H1 (cell line): ENCODE data around the gene WBP1. TPM values are rescaled to one million over a fixed set of nuclear protein-coding genes. Genes with fewer than 3 reads are reported as not detected.
A peak's percentile ranks its signal among the peaks of the same experiment; 100 is the strongest.

Experiments used
- BRCA1 ChIP-seq: IDR thresholded peaks from 2 replicates; pipeline ENCODE4 v1.6.1; 2012; ENCODE audit warnings: low read depth, low read length, improper control_type of control experiment
- CEBPB ChIP-seq: IDR thresholded peaks from 2 replicates; pipeline ENCODE4 v1.6.1; 2012; ENCODE audit warnings: low read depth, low read length
- CHD2 ChIP-seq: IDR thresholded peaks from 2 replicates; pipeline ENCODE4 v1.6.1; 2012; ENCODE audit warnings: low read length, improper control_type of control experiment
- GABPA ChIP-seq: IDR thresholded peaks from 2 replicates; pipeline ENCODE4 v1.6.1; 2011; ENCODE audit warnings: mild to moderate bottlenecking, low read length, moderate library complexity, borderline replicate concordance; ENCODE audit not compliant: insufficient read depth
- POLR2A ChIP-seq, 2 experiments: IDR thresholded peaks; 1 replicate in 1 of 2; 2 replicates in 1 of 2; pipeline ENCODE4 v1.6.1; 2011; ENCODE audit warnings: low read depth in 2 of 2, low read length in 2 of 2, mild to moderate bottlenecking in 2 of 2; ENCODE audit errors: control extremely low read depth in 1 of 2
- POLR2AphosphoS5 ChIP-seq: IDR thresholded peaks from 2 replicates; pipeline ENCODE4 v1.6.1; 2011; ENCODE audit warnings: low read depth, low read length
- RAD21 ChIP-seq, 2 experiments: IDR thresholded peaks in 1 of 2; conservative IDR thresholded peaks in 1 of 2; 2 replicates each; pipeline ENCODE4 v1.6.1; 2011; ENCODE audit warnings: low read depth in 2 of 2, low read length in 2 of 2, improper control_type of control experiment in 1 of 2, inconsistent platforms in 1 of 2, mild to moderate bottlenecking in 1 of 2, moderate library complexity in 1 of 2
- RBBP5 ChIP-seq: IDR thresholded peaks from 2 replicates; pipeline ENCODE4 v1.7.1; 2012; ENCODE audit warnings: low read depth, mild to moderate bottlenecking, inconsistent platforms, low read length, moderate library complexity, borderline replicate concordance
- SAP30 ChIP-seq: fragments of 300-600 bp; sonication (generic); IDR thresholded peaks from 2 replicates; pipeline ENCODE4 v1.7.1; 2012; ENCODE audit warnings: low read length, moderate library complexity, mild to moderate bottlenecking, inconsistent platforms; ENCODE audit not compliant: insufficient read depth, insufficient replicate concordance
- SP2 ChIP-seq: IDR thresholded peaks from 2 replicates; pipeline ENCODE4 v1.6.1; 2012; ENCODE audit warnings: mild to moderate bottlenecking, low read length, inconsistent platforms
- SRF ChIP-seq: IDR thresholded peaks from 2 replicates; pipeline ENCODE4 v1.6.1; 2011; ENCODE audit warnings: mild to moderate bottlenecking, low read depth, low read length, moderate library complexity
- SUZ12 ChIP-seq: fragments of 200-600 bp; sonication (generic); IDR thresholded peaks from 2 replicates; pipeline ENCODE4 v1.6.1; 2012; ENCODE audit warnings: mild to moderate bottlenecking, inconsistent platforms, low read length, moderate library complexity, mixed read lengths
- YY1 ChIP-seq: IDR thresholded peaks from 2 replicates; pipeline ENCODE4 v1.6.1; 2011; ENCODE audit warnings: low read depth, mild to moderate bottlenecking, low read length
- polyA plus RNA-seq, 7 experiments: library from polyadenylated mRNA; depleted of rRNA in 3 of 7; stranded (reverse) in 5 of 7; unstranded in 2 of 7; fragments of >200 nt in 5 of 7; fragments of 200-250 nt in 2 of 7; gene quantifications; 1 replicate in 5 of 7; 2 replicates in 1 of 7; 4 replicates in 1 of 7; pipeline versions ENCODE4 v1.2.1 to v1.2.3, GENCODE V29; 2011 to 2013; ENCODE audit warnings: missing spikeins in 2 of 7, mixed read lengths in 2 of 7
- total RNA-seq: library from RNA; stranded (reverse); fragmentation: NEBNext Ultra II Directional; extraction: Animal tissue kit (Norgen Biotek cat#: 25700); gene quantifications from 2 replicates; pipeline ENCODE4 v1.2.1, GENCODE V29; 2021
- TF ChIP-seq, protein P1 (sequence below): IDR thresholded peaks from 2 replicates; pipeline ENCODE4 v1.6.1; 2011; ENCODE audit warnings: low read length, improper control_type of control experiment

The WBP1 gene
- total and polyA plus RNA-seq, 2 of the 8 experiments (the other 6 are each of a cell fraction or from before 2014, with no cell fraction given), result 57.2 to 190 TPM

DNA sequence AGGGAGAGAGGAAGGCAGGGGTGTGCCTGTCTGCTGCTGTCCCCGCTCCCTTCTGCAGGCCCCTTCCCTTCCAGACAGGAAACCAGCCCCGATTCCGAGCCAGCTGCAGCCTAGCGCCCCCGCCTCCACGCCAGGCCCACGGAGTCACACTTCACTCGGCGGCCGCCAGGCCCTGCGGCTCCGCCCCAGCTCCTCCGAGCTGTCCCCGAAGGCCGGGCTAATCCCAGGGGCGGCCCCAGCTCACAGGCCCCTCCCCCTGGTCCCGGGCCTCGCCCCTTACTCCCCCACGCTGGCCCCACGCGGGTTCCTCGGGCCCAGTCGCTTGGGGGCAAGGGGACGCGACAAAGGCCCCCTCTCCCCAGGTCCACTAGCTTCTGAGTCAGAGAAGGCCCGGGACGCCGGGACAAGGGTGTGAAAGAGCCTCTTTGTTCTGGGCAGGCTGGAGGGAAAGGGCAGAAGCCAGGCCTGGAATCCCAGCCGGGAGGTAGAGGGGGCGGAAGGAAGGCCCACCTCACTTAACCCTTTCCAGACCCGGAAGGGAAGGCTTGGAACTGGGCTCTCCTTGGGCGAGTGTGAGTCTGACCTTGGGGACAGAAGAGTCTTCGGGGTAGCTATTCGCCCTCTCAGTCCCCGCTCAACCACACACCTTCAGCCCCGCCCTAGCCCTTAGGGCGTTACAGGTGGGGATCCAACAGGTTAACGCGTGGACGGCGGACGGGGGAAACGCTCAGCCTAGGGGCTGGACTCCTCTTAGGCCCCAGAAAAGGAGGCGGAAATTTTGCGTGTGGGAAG lies 17.7 kb upstream of the WBP1 start (continued):
- no peak for TF ChIP-seq POLR2AphosphoS5
- no peak for TF ChIP-seq CHD2
- TF ChIP-seq YY1, result no peak
- no peak; the same call in 1 of the 2 replicates for TF ChIP-seq RBBP5
- no peak for TF ChIP-seq SRF
- peak; percentile 49 for TF ChIP-seq SAP30
- TF ChIP-seq, protein P1, sequence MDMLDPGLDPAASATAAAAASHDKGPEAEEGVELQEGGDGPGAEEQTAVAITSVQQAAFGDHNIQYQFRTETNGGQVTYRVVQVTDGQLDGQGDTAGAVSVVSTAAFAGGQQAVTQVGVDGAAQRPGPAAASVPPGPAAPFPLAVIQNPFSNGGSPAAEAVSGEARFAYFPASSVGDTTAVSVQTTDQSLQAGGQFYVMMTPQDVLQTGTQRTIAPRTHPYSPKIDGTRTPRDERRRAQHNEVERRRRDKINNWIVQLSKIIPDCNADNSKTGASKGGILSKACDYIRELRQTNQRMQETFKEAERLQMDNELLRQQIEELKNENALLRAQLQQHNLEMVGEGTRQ, result no peak
- no peak for TF ChIP-seq BRCA1
- no peak for TF ChIP-seq GABPA
- no peak for TF ChIP-seq SP2
- no peak for TF ChIP-seq RAD21 (IDR thresholded peaks at IDR 0.05 in 1 of 2, conservative IDR thresholded peaks at IDR 0.05 in 1 of 2; ENCODE audit: low read depth in 2 of 2, low read length in 2 of 2)
- peak in 1 of 2 experiments; percentile 50; a peak in 1 of 3 replicates for TF ChIP-seq POLR2A (IDR thresholded peaks at IDR 0.05; ENCODE audit: control extremely low read depth in 1 of 2, low read depth in 2 of 2, low read length in 2 of 2)
- no peak for TF ChIP-seq CEBPB
- TF ChIP-seq SUZ12, result no peak
